G401.6 (cell line): ENCODE measurements around the gene CPEB3.
"Not testable (repeated sequence)": the region's sequence is repeated elsewhere in the genome, so short reads cannot be mapped to it uniquely, and the experiment has no call there.

Experiments
- FAIRE-seq: peaks from 2 replicates; lab custom pipeline; 2012; peaks lifted over from hg19 to GRCh38; lab: Jason Lieb, UNC

Gene CPEB3

GRCh38 chr10:92027141-92027540 lies 263.7 kb downstream of the CPEB3 start:
- FAIRE-seq, result no peak

GRCh38 chr10:92025340-92025739 lies 265.5 kb downstream of the CPEB3 start:
- not testable (repeated sequence) for FAIRE-seq

GRCh38 chr10:92024700-92025099 lies 266.2 kb downstream of the CPEB3 start:
- no peak for FAIRE-seq

GRCh38 chr10:92014620-92015019 lies 276.3 kb downstream of the CPEB3 start:
- no peak for FAIRE-seq

- no peak for FAIRE-seq
These were observed 279.2 kb downstream of the CPEB3 start for GRCh38 chr10:92011560-92012214.

DNA sequence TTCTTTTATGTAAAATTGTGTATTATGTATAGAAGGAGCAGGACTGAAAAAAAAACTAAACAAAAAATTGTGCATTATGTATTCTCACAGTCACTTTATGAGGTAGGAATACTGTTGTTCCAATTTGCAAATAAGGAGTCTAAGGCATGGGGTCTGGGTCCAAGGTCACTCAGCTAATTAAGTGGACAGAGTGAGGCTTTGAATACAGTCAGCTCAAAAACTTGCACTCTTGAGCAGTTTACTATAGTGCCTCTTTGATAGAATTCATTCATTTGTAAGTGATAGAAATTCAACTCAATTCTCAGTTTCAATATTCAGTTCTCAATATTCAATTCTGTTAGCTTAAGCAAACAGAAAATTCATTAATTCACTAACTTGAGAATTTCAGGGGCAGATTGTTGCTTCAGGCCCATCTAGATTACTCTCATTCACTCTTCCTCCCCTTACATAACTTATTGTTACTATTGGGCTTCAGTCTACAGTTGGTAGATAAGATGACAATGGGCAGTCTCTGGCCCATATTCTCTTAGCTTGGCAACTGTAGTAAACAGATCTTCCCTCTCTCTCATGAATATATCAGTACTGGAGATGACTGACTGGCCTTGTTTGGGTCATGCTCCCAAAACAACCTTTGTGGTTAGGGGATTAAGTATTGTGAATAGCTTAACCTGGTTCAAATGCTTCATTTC lies 280.7 kb downstream of the CPEB3 start:
- FAIRE-seq, result no peak

GRCh38 chr10:92009445-92009844 lies 281.4 kb downstream of the CPEB3 start:
- FAIRE-seq, result no peak

- no peak for FAIRE-seq
These were observed 284.9 kb downstream of the CPEB3 start for GRCh38 chr10:92005978-92006377.

DNA sequence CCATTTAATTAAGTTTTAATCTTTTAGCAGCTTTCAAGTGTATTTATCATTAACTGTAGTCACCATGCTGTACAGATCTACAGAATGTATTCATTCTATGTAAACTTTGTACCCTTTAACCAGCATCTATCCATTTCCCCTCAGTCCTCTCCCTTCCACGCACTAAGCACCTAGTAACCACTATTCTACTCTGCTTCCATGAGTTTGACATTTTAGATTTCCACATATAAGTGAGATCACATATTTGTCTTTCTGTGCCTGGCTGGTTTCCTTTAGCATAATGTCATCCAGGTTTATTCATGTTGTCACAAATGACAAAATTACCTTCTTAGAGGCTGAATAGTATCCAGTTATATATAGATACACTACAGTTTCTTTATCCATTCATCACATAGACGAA lies 287.6 kb downstream of the CPEB3 start:
- FAIRE-seq, result no peak

GRCh38 chr10:92001995-92002394 lies 288.9 kb downstream of the CPEB3 start:
- FAIRE-seq, result no peak

- no peak for FAIRE-seq
These were observed 289.3 kb downstream of the CPEB3 start for GRCh38 chr10:92001581-92001980.
